Peyer's patch (tissue), 4 donors: ENCODE data around the gene HVCN1.

Source experiments
- POLR2A ChIP-seq, 2 donors: fragments of 450-650 bp; IDR thresholded peaks; one replicate each; pipeline ENCODE4 v1.5.1; 2017; ENCODE audit warnings: antibody characterized with exemption in 2 of 2, mild to moderate bottlenecking in 2 of 2, moderate library complexity in 2 of 2
- TF ChIP-seq, protein P1 (sequence below), 6 experiments: fragments of 450-650 bp in 4 of 6; fragments of 200-600 bp in 2 of 6; sonication (generic) in 1 of 6; IDR thresholded peaks; one replicate each; pipeline ENCODE4 v1.5.1; 2017 to 2019; ENCODE audit warnings: antibody characterized with exemption in 6 of 6, mild to moderate bottlenecking in 3 of 6, moderate library complexity in 1 of 6

DNA sequence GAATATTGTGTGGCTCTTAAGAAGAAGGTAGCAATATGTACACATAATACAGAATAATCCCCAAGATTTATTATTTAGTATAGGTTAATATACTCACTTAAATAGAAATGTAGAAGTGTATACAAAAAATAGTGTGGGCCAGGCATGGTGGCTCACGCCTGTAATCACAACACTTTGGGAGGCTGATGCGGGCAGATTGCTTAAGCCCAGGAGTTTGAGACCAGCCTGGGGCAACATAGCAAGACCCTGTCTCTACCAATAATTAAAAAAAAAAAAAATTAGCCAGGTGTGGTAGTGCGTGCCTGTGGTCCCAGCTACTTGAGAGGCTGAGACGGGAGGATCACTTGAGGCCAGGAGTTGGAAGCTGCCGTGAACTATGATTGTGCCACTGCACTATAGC lies 15.3 kb upstream of the HVCN1 start:
- TF ChIP-seq, protein P1, sequence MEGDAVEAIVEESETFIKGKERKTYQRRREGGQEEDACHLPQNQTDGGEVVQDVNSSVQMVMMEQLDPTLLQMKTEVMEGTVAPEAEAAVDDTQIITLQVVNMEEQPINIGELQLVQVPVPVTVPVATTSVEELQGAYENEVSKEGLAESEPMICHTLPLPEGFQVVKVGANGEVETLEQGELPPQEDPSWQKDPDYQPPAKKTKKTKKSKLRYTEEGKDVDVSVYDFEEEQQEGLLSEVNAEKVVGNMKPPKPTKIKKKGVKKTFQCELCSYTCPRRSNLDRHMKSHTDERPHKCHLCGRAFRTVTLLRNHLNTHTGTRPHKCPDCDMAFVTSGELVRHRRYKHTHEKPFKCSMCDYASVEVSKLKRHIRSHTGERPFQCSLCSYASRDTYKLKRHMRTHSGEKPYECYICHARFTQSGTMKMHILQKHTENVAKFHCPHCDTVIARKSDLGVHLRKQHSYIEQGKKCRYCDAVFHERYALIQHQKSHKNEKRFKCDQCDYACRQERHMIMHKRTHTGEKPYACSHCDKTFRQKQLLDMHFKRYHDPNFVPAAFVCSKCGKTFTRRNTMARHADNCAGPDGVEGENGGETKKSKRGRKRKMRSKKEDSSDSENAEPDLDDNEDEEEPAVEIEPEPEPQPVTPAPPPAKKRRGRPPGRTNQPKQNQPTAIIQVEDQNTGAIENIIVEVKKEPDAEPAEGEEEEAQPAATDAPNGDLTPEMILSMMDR (IDR thresholded peaks at IDR 0.05) = no peak
- no peak for TF ChIP-seq POLR2A (IDR thresholded peaks at IDR 0.05)
